ENCODE results near the gene LRP5.
A peak's percentile ranks its signal among the peaks of the same experiment; 100 is the strongest.

Gene LRP5

GRCh38 chr11:68300076-68300830, 12.1 kb upstream of the LRP5 start:
- Histone ChIP-seq H3K9ac (ENCODE audit: low read length) (no peak overlapping the region), H3K27me3 (replicated peaks; ENCODE audit: control insufficient read depth, insufficient read depth, low read length) (peaks cover 6% of the 10 kb centered on the region), H3K4me1 (ENCODE audit: control insufficient read depth, insufficient read depth, low read length) (peaks cover 8% of the 10 kb centered on the region), H3K36me3 (ENCODE audit: control insufficient read depth, insufficient read depth, low read length, severe bottlenecking) (no peaks in the 10 kb centered on the region), H3K4me3 (ENCODE audit: low read length) (no peak overlapping the region), H3K9me3 (ENCODE audit: control insufficient read depth, low read length) (peaks cover 6% of the 10 kb centered on the region)
- no peak for DNase-seq (ENCODE audit: low read depth)

GRCh38 chr11:68302256-68302655, 10.1 kb upstream of the LRP5 start:
- Histone ChIP-seq H3K27me3 (replicated peaks; ENCODE audit: control insufficient read depth, insufficient read depth, low read length) (peaks cover 6% of the 10 kb centered on the region), H3K9ac (ENCODE audit: low read length) (no peak overlapping the region), H3K36me3 (ENCODE audit: control insufficient read depth, insufficient read depth, low read length, severe bottlenecking) (no peaks in the 10 kb centered on the region), H3K4me3 (ENCODE audit: low read length) (no peak overlapping the region), H3K4me1 (ENCODE audit: control insufficient read depth, insufficient read depth, low read length) (peaks cover 8% of the 10 kb centered on the region), H3K9me3 (ENCODE audit: control insufficient read depth, low read length) (peaks cover 6% of the 10 kb centered on the region)
- DNase-seq (ENCODE audit: low read depth) = no peak

GRCh38 chr11:68302670-68303069, 9.7 kb upstream of the LRP5 start:
- peak; percentile 25 for DNase-seq (ENCODE audit: low read depth)

GRCh38 chr11:68303083-68303482, 9.3 kb upstream of the LRP5 start:
- peaks cover 6% of the 10 kb centered on the region for H3K27me3 ChIP-seq (replicated peaks; ENCODE audit: control insufficient read depth, insufficient read depth, low read length)
- DNase-seq (ENCODE audit: low read depth) = no peak
- H3K9me3 ChIP-seq (ENCODE audit: control insufficient read depth, low read length) = peaks cover 6% of the 10 kb centered on the region
- peaks cover 8% of the 10 kb centered on the region for H3K4me1 ChIP-seq (ENCODE audit: control insufficient read depth, insufficient read depth, low read length)
- H3K9ac ChIP-seq (ENCODE audit: low read length) = no peak overlapping the region
- no peak overlapping the region for H3K4me3 ChIP-seq (ENCODE audit: low read length)
- no peaks in the 10 kb centered on the region for H3K36me3 ChIP-seq (ENCODE audit: control insufficient read depth, insufficient read depth, low read length, severe bottlenecking)

More at GRCh38 chr11:68302670-68303069, 9.7 kb upstream of the LRP5 start:
- Histone ChIP-seq H3K27me3 (replicated peaks; ENCODE audit: control insufficient read depth, insufficient read depth, low read length) (peaks cover 6% of the 10 kb centered on the region), H3K9me3 (ENCODE audit: control insufficient read depth, low read length) (peaks cover 6% of the 10 kb centered on the region), H3K36me3 (ENCODE audit: control insufficient read depth, insufficient read depth, low read length, severe bottlenecking) (no peaks in the 10 kb centered on the region), H3K4me3 (ENCODE audit: low read length) (no peak overlapping the region), H3K9ac (ENCODE audit: low read length) (no peak overlapping the region), H3K4me1 (ENCODE audit: control insufficient read depth, insufficient read depth, low read length) (peaks cover 8% of the 10 kb centered on the region)

- Histone ChIP-seq H3K36me3 (ENCODE audit: control insufficient read depth, insufficient read depth, low read length, severe bottlenecking) (no peaks in the 10 kb centered on the region), H3K4me3 (ENCODE audit: low read length) (no peak overlapping the region), H3K4me1 (ENCODE audit: control insufficient read depth, insufficient read depth, low read length) (peaks cover 5% of the 10 kb centered on the region), H3K9ac (ENCODE audit: low read length) (no peak overlapping the region), H3K27me3 (replicated peaks; ENCODE audit: control insufficient read depth, insufficient read depth, low read length) (no peaks in the 10 kb centered on the region), H3K9me3 (ENCODE audit: control insufficient read depth, low read length) (peaks cover 6% of the 10 kb centered on the region)
- no peak for DNase-seq (ENCODE audit: low read depth)
Observed at GRCh38 chr11:68303982-68304780, 8.2 kb upstream of the LRP5 start.

- DNase-seq (ENCODE audit: low read depth) = no peak
- H3K9me3 ChIP-seq (ENCODE audit: control insufficient read depth, low read length) = peaks cover 6% of the 10 kb centered on the region
- peaks cover 5% of the 10 kb centered on the region for H3K4me1 ChIP-seq (ENCODE audit: control insufficient read depth, insufficient read depth, low read length)
- no peaks in the 10 kb centered on the region for H3K36me3 ChIP-seq (ENCODE audit: control insufficient read depth, insufficient read depth, low read length, severe bottlenecking)
- no peak overlapping the region for H3K9ac ChIP-seq (ENCODE audit: low read length)
- H3K27me3 ChIP-seq (replicated peaks; ENCODE audit: control insufficient read depth, insufficient read depth, low read length) = no peaks in the 10 kb centered on the region
- no peak overlapping the region for H3K4me3 ChIP-seq (ENCODE audit: low read length)
Observed at GRCh38 chr11:68306636-68307035, 5.8 kb upstream of the LRP5 start.

- H3K36me3 ChIP-seq (ENCODE audit: control insufficient read depth, insufficient read depth, low read length, severe bottlenecking) = no peaks in the 10 kb centered on the region
- no peak for DNase-seq (ENCODE audit: low read depth)
- no peak overlapping the region for H3K9ac ChIP-seq (ENCODE audit: low read length)
- H3K9me3 ChIP-seq (ENCODE audit: control insufficient read depth, low read length) = peaks cover 6% of the 10 kb centered on the region
- H3K4me1 ChIP-seq (ENCODE audit: control insufficient read depth, insufficient read depth, low read length) = peaks cover 4% of the 10 kb centered on the region
- no peaks in the 10 kb centered on the region for H3K27me3 ChIP-seq (replicated peaks; ENCODE audit: control insufficient read depth, insufficient read depth, low read length)
- no peak overlapping the region for H3K4me3 ChIP-seq (ENCODE audit: low read length)
Observed at GRCh38 chr11:68308068-68308467, 4.3 kb upstream of the LRP5 start.

GRCh38 chr11:68309621-68310185, 2.7 kb upstream of the LRP5 start:
- H3K4me1 ChIP-seq (ENCODE audit: control insufficient read depth, insufficient read depth, low read length) = peaks cover 15% of the 10 kb centered on the region
- no peak overlapping the region for H3K4me3 ChIP-seq (ENCODE audit: low read length)
- H3K9me3 ChIP-seq (ENCODE audit: control insufficient read depth, low read length) = no peaks in the 10 kb centered on the region
- DNase-seq (ENCODE audit: low read depth) = no peak
- no peaks in the 10 kb centered on the region for H3K36me3 ChIP-seq (ENCODE audit: control insufficient read depth, insufficient read depth, low read length, severe bottlenecking)
- H3K27me3 ChIP-seq (replicated peaks; ENCODE audit: control insufficient read depth, insufficient read depth, low read length) = no peaks in the 10 kb centered on the region
- H3K9ac ChIP-seq (ENCODE audit: low read length) = no peak overlapping the region

GRCh38 chr11:68311160-68312116, 953 bp upstream of the LRP5 start:
- H3K4me1 ChIP-seq (ENCODE audit: control insufficient read depth, insufficient read depth, low read length) = peaks cover 25% of the 10 kb centered on the region
- DNase-seq (ENCODE audit: low read depth) = no peak
- H3K9ac ChIP-seq (ENCODE audit: low read length) = no peak overlapping the region
- H3K27me3 ChIP-seq (replicated peaks; ENCODE audit: control insufficient read depth, insufficient read depth, low read length) = no peaks in the 10 kb centered on the region
- H3K9me3 ChIP-seq (ENCODE audit: control insufficient read depth, low read length) = no peaks in the 10 kb centered on the region
- no peaks in the 10 kb centered on the region for H3K36me3 ChIP-seq (ENCODE audit: control insufficient read depth, insufficient read depth, low read length, severe bottlenecking)
- H3K4me3 ChIP-seq (ENCODE audit: low read length) = peak overlapping the region; percentile 47

GRCh38 chr11:68312780-68313573, 586 bp downstream of the LRP5 start:
- H3K27me3 ChIP-seq (replicated peaks; ENCODE audit: control insufficient read depth, insufficient read depth, low read length) = no peaks in the 10 kb centered on the region
- H3K4me3 ChIP-seq (ENCODE audit: low read length) = peak overlapping the region; percentile 86
- H3K4me1 ChIP-seq (ENCODE audit: control insufficient read depth, insufficient read depth, low read length) = peaks cover 31% of the 10 kb centered on the region
- DNase-seq (ENCODE audit: low read depth) = peak; percentile 59
- no peaks in the 10 kb centered on the region for H3K36me3 ChIP-seq (ENCODE audit: control insufficient read depth, insufficient read depth, low read length, severe bottlenecking)
- H3K9ac ChIP-seq (ENCODE audit: low read length) = peak overlapping the region; percentile 85
- no peaks in the 10 kb centered on the region for H3K9me3 ChIP-seq (ENCODE audit: control insufficient read depth, low read length)

All from adipocyte (in vitro differentiated cells).